Left ventricle myocardium superior (tissue), 1 donor: ENCODE results near the gene TP53TG5. TPM values are rescaled to one million over a fixed set of nuclear protein-coding genes. Genes with fewer than 3 reads are reported as not detected.

Experiments
- ATAC-seq: fragments of 200-7000 bp; cut with Tn5 transposase; one replicate; pipeline ENCODE4 v1.9.1; 2020; ENCODE audit warnings: mild to moderate bottlenecking, moderate library complexity
- DNase-seq: peaks from one replicate; pipeline ENCODE4 v3.0.0-alpha.2; 2020
- intact Hi-C: fragments of 100-400 bp; cut with micrococcal nuclease; formaldehyde crosslinking; loops from one replicate; pipeline ENCODE4 v1.11.0; 2022
- total RNA-seq: library from RNA; stranded (reverse); fragmentation: NEBNext Ultra II Directional; extraction: Animal tissue kit (Norgen Biotek cat#: 25700); gene quantifications from one replicate; pipeline ENCODE4 v1.2.1, GENCODE V29; 2021
- donor health status: DM: no; HTN: yes; CAD: no; lungs with severe emphysema.

Gene TP53TG5
- total RNA-seq, 1 donor from 2014 or later = 2.1 TPM

GRCh38 chr20:45370571-45371160 is 7.5 kb downstream of the TP53TG5 start:
- intact Hi-C loops = loop anchor here (10.0 kb wide), 1 partner anchor 64 kb away; no protein-coding TSS in a partner anchor
- no peak for ATAC-seq

GRCh38 chr20:45368221-45368980 is 9.7 kb downstream of the TP53TG5 start:
- ATAC-seq (no peak), DNase-seq (no peak)
- intact Hi-C loops = no loop called here

More at GRCh38 chr20:45370571-45371160, 7.5 kb downstream of the TP53TG5 start:
- DNase-seq = no peak

- DNase-seq = no peak
- no peak for ATAC-seq
- intact Hi-C loops = no loop called here
These were observed 11.0 kb downstream of the TP53TG5 start for GRCh38 chr20:45367126-45367525.

GRCh38 chr20:45366631-45367030 is 11.5 kb downstream of the TP53TG5 start:
- no peak for DNase-seq
- ATAC-seq = no peak
- intact Hi-C loops = no loop called here

GRCh38 chr20:45366192-45366591 is 11.9 kb downstream of the TP53TG5 start:
- no peak for DNase-seq
- intact Hi-C loops = no loop called here
- ATAC-seq = no peak

- intact Hi-C loops = no loop called here
- ATAC-seq (no peak), DNase-seq (no peak)
These were observed 12.6 kb downstream of the TP53TG5 start for GRCh38 chr20:45365444-45365970.

- DNase-seq = no peak
- intact Hi-C loops = no loop called here
- no peak for ATAC-seq
These were observed 14.3 kb downstream of the TP53TG5 start for GRCh38 chr20:45363611-45364492.

- DNase-seq = peak; percentile 99
- ATAC-seq = peak; percentile 88
- intact Hi-C loops = no loop called here
These were observed 15.1 kb downstream of the TP53TG5 start, which contains the start of gene SYS1 for GRCh38 chr20:45362804-45363610. Gene SYS1 (plus strand): TSS chr20:45363156. CDS start chr20:45363532, 376 bp downstream.

- ATAC-seq = no peak
- intact Hi-C loops = no loop called here
- no peak for DNase-seq
These were observed 16.3 kb downstream of the TP53TG5 start for GRCh38 chr20:45361793-45362192.

- DNase-seq (no peak), ATAC-seq (no peak)
- intact Hi-C loops = no loop called here
These were observed 18.5 kb downstream of the TP53TG5 start for GRCh38 chr20:45359406-45360148.

GRCh38 chr20:45359069-45359405 is 19.1 kb downstream of the TP53TG5 start:
- peak; percentile 59 for ATAC-seq
- intact Hi-C loops = no loop called here
- peak; percentile 62 for DNase-seq

- intact Hi-C loops = no loop called here
- DNase-seq (peak; percentile 81), ATAC-seq (peak; percentile 74)
These were observed 19.6 kb downstream of the TP53TG5 start for GRCh38 chr20:45358282-45359068.

GRCh38 chr20:45355209-45356084 is 22.7 kb downstream of the TP53TG5 start:
- intact Hi-C loops = no loop called here
- no peak for DNase-seq

GRCh38 chr20:45354423-45355208 is 23.5 kb downstream of the TP53TG5 start:
- DNase-seq (no peak), ATAC-seq (no peak)
- intact Hi-C loops = no loop called here

More at GRCh38 chr20:45355209-45356084, 22.7 kb downstream of the TP53TG5 start:
- no peak for ATAC-seq

GRCh38 chr20:45353746-45354145 is 24.4 kb downstream of the TP53TG5 start:
- ATAC-seq (no peak), DNase-seq (no peak)
- intact Hi-C loops = no loop called here

GRCh38 chr20:45352729-45353128 is 25.4 kb downstream of the TP53TG5 start:
- intact Hi-C loops = no loop called here
- DNase-seq (no peak), ATAC-seq (no peak)
